ENCODE measurements around the gene NTRK3.

DNA sequence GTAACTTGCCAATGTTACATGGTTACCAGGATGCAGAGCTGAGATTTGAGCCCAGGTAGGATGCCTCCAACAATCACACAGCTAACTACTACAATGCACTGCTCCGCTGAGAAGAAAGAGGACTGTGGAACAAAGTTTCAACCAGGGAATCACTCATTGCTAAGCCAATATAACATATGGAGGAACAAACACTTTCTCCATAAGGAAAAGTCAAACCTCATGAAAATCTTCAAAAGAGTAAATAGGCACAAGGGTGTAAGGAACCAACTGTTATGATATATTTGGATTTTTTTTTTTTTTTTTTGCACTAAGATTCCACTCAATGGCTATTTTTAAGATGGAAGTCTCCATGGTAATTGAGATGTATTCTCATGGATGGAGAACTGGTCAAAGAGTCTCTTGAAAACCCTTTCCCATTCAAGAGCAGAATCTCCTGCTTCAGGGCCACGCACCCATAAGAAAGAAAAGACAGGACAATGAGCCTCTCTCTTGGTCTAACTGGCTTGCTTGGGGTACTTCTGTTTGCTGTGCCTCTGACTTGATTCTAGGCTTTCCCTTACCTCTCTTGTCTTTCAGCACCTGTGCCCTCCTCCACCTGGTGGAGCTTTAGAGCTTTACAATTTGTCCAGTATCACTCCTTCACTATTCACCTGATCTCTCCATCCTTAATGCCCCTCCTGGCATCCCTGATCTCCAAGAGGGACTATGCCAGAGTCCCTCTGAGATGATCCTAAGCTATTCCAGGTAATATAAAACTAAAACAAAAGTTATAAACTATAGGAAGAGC is 252.8 kb downstream of the NTRK3 start:
- TF ChIP-seq EP300 (conservative IDR thresholded peaks at IDR 0.05; ENCODE audit: poor library complexity, severe bottlenecking) = no peak
- TF ChIP-seq, protein P1, sequence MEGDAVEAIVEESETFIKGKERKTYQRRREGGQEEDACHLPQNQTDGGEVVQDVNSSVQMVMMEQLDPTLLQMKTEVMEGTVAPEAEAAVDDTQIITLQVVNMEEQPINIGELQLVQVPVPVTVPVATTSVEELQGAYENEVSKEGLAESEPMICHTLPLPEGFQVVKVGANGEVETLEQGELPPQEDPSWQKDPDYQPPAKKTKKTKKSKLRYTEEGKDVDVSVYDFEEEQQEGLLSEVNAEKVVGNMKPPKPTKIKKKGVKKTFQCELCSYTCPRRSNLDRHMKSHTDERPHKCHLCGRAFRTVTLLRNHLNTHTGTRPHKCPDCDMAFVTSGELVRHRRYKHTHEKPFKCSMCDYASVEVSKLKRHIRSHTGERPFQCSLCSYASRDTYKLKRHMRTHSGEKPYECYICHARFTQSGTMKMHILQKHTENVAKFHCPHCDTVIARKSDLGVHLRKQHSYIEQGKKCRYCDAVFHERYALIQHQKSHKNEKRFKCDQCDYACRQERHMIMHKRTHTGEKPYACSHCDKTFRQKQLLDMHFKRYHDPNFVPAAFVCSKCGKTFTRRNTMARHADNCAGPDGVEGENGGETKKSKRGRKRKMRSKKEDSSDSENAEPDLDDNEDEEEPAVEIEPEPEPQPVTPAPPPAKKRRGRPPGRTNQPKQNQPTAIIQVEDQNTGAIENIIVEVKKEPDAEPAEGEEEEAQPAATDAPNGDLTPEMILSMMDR (IDR thresholded peaks at IDR 0.05; ENCODE audit: poor library complexity, severe bottlenecking) = no peak
- no peak for TF ChIP-seq EZH2 (IDR thresholded peaks at IDR 0.05; ENCODE audit: borderline replicate concordance, insufficient read depth, low read length, poor library complexity, severe bottlenecking)
- TF ChIP-seq RAD21 (conservative IDR thresholded peaks at IDR 0.05) = no peak
- TF ChIP-seq TAF1 (IDR thresholded peaks at IDR 0.05; ENCODE audit: low read depth) = no peak
- TF ChIP-seq, protein P2, sequence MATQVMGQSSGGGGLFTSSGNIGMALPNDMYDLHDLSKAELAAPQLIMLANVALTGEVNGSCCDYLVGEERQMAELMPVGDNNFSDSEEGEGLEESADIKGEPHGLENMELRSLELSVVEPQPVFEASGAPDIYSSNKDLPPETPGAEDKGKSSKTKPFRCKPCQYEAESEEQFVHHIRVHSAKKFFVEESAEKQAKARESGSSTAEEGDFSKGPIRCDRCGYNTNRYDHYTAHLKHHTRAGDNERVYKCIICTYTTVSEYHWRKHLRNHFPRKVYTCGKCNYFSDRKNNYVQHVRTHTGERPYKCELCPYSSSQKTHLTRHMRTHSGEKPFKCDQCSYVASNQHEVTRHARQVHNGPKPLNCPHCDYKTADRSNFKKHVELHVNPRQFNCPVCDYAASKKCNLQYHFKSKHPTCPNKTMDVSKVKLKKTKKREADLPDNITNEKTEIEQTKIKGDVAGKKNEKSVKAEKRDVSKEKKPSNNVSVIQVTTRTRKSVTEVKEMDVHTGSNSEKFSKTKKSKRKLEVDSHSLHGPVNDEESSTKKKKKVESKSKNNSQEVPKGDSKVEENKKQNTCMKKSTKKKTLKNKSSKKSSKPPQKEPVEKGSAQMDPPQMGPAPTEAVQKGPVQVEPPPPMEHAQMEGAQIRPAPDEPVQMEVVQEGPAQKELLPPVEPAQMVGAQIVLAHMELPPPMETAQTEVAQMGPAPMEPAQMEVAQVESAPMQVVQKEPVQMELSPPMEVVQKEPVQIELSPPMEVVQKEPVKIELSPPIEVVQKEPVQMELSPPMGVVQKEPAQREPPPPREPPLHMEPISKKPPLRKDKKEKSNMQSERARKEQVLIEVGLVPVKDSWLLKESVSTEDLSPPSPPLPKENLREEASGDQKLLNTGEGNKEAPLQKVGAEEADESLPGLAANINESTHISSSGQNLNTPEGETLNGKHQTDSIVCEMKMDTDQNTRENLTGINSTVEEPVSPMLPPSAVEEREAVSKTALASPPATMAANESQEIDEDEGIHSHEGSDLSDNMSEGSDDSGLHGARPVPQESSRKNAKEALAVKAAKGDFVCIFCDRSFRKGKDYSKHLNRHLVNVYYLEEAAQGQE (IDR thresholded peaks at IDR 0.05; ENCODE audit: borderline replicate concordance) = no peak
- no peak for TF ChIP-seq POLR2AphosphoS5 (IDR thresholded peaks at IDR 0.05)
- no peak for TF ChIP-seq SMC3 (conservative IDR thresholded peaks at IDR 0.05; ENCODE audit: poor library complexity)

All from neural cell (in vitro differentiated cells).